ENCODE measurements around the gene GLT1D1.

GLT1D1 gene

GRCh38 chr12:128966203-128966810, 113.0 kb downstream of the GLT1D1 start:
- DNase-seq (ENCODE audit: low spot score): no peak

- no peak for DNase-seq (ENCODE audit: low spot score)
Observed at GRCh38 chr12:128968668-128969067, 115.4 kb downstream of the GLT1D1 start.

- DNase-seq (ENCODE audit: low spot score): no peak
Observed at GRCh38 chr12:128969480-128970055, 116.3 kb downstream of the GLT1D1 start.

GRCh38 chr12:128970110-128970509, 116.8 kb downstream of the GLT1D1 start:
- no peak for DNase-seq (ENCODE audit: low spot score)

GRCh38 chr12:128970941-128971340, 117.7 kb downstream of the GLT1D1 start:
- DNase-seq (ENCODE audit: low spot score): no peak

- DNase-seq (ENCODE audit: low spot score): no peak
Observed at GRCh38 chr12:128971802-128972201, 118.5 kb downstream of the GLT1D1 start.

- DNase-seq (ENCODE audit: low spot score): no peak
Observed at GRCh38 chr12:128973883-128974681, 120.8 kb downstream of the GLT1D1 start.

GRCh38 chr12:128974881-128975280, 121.6 kb downstream of the GLT1D1 start:
- DNase-seq (ENCODE audit: low spot score): no peak

- no peak for DNase-seq (ENCODE audit: low spot score)
Observed at GRCh38 chr12:128976120-128976738, 123.0 kb downstream of the GLT1D1 start.

GRCh38 chr12:128977441-128977840, 124.2 kb downstream of the GLT1D1 start:
- DNase-seq (ENCODE audit: low spot score): no peak

- DNase-seq (ENCODE audit: low spot score): no peak
Observed at GRCh38 chr12:128978067-128978466, 124.8 kb downstream of the GLT1D1 start.

GRCh38 chr12:128980623-128981022, 127.3 kb downstream of the GLT1D1 start:
- DNase-seq (ENCODE audit: low spot score): no peak

- no peak for DNase-seq (ENCODE audit: low spot score)
Observed at GRCh38 chr12:128981971-128982533, 128.8 kb downstream of the GLT1D1 start.

GRCh38 chr12:128982933-128983332, 129.7 kb downstream of the GLT1D1 start:
- no peak for DNase-seq (ENCODE audit: low spot score)

GRCh38 chr12:128983371-128983770, 130.1 kb downstream of the GLT1D1 start:
- no peak for DNase-seq (ENCODE audit: low spot score)

- no peak for DNase-seq (ENCODE audit: low spot score)
Observed at GRCh38 chr12:128986957-128987356, 133.7 kb downstream of the GLT1D1 start.

GRCh38 chr12:128989287-128989686, 136.0 kb downstream of the GLT1D1 start:
- DNase-seq (ENCODE audit: low spot score): no peak

- DNase-seq (ENCODE audit: low spot score): no peak
Observed at GRCh38 chr12:128991716-128992115, 138.4 kb downstream of the GLT1D1 start.

GRCh38 chr12:128992116-128992515, 138.8 kb downstream of the GLT1D1 start:
- DNase-seq (ENCODE audit: low spot score): no peak

GRCh38 chr12:128992550-128992949, 139.3 kb downstream of the GLT1D1 start:
- DNase-seq (ENCODE audit: low spot score): no peak

GRCh38 chr12:128994856-128995255, 141.6 kb downstream of the GLT1D1 start:
- no peak for DNase-seq (ENCODE audit: low spot score)

- DNase-seq (ENCODE audit: low spot score): no peak
Observed at GRCh38 chr12:128995619-128996018, 142.3 kb downstream of the GLT1D1 start.

GRCh38 chr12:129001826-129002225, 148.5 kb downstream of the GLT1D1 start:
- DNase-seq (ENCODE audit: low spot score): no peak
